ENCODE measurements around the gene ATP1A4.

- TF ChIP-seq CTCF (IDR thresholded peaks at IDR 0.05; ENCODE audit: low read depth, low read length, poor library complexity, severe bottlenecking) (no peak), EZH2phosphoT487 (IDR thresholded peaks at IDR 0.05; ENCODE audit: borderline replicate concordance, low read length) (no peak)
Observed at GRCh38 chr1:160162931-160163330, 11.5 kb downstream of the ATP1A4 start.

Data from DOHH2 (cell line).